Germinal center (tissue), 1 donor: ENCODE data around the gene VANGL2.
A peak's percentile ranks its signal among the peaks of the same experiment; 100 is the strongest.

Experiments used
- DNase-seq: peaks from one replicate; pipeline ENCODE4 v3.0.0; 2012; ENCODE audit warnings: mixed read lengths, low spot score

VANGL2 gene

DNA sequence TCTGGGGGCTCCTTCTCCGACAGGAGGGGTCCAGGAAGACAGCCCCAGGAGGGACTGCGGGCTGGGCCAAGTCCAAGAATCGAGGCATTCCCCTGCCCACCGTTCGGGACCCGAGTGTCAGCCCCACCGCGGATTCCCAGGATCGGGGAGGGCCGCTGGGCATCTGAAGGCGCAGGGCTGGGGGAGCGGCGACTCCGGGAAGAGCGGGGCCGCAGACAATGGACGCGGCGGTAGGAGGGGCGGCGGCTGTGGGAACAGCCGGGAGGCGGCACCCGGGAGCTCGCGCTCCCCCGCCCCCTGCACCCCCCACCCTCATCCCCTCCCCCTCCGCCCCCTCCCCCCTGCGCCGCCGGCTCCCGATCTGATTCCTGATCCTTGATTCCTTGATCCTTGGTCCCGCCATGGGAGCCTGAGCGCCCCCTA lies at the start of gene VANGL2:
Gene VANGL2 (plus strand): TSS at position 342 of the 423 bp plus-strand sequence. CDS start 15,274 bp downstream, outside the sequence.
- peak; percentile 78 for DNase-seq

DNA sequence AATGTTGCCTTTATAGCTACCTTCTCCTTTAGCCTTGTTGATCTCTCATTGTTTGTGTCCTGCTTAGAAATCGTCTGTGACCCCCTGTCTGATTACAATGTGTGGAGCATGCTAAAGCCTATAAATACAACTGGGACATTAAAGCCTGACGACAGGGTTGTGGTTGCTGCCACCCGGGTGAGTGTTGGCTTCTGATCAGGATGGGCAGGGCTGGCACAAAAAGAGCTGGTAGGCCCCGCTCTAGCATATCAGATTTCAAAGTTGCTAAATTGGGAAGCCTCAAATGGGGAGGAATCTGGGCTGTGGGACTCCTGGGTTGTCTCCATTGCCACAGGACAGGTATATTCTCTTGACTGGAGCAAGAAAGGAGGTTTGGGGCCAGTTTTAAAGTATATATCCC lies 48.7 kb upstream of the VANGL2 start:
- no peak for DNase-seq

DNA sequence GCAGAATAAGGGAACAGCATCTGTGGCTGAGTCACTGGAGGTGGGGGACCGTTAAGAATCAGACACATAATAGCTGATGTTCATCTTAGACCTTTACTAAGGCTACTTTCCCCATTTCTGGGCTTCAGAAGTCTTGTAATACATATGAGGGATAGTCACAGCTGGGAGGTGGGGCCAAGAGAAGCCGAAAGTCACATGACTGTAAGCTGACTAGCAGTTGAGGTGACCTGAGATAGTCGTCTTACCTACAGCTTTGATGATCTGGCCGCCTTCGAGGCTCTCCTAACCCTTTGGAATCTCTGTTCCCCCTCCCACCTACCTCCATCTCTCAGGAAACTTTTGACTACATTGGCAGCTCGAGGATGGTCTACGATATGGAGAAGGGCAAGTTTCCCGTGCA lies 47.8 kb upstream of the VANGL2 start:
- no peak for DNase-seq

DNA sequence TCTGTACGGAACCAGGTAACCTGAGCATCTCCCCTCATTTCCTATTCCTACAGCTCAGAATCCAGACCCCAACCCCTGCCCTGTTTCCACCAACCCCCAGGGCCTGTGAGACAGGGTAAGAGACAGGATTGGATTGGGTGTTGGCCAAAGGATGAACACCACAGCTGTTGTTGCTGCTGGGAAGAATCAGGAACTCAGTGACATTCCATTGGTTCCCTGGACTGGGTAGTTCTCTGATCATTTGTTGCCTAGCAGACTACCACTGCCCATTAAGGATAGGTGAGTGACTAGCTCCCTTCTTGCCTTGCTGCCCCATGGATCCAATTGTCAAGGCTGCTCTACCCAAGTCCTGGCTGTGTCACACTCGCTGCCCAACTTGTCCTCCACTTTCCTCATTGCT lies 47.1 kb upstream of the VANGL2 start:
- DNase-seq, result no peak

DNA sequence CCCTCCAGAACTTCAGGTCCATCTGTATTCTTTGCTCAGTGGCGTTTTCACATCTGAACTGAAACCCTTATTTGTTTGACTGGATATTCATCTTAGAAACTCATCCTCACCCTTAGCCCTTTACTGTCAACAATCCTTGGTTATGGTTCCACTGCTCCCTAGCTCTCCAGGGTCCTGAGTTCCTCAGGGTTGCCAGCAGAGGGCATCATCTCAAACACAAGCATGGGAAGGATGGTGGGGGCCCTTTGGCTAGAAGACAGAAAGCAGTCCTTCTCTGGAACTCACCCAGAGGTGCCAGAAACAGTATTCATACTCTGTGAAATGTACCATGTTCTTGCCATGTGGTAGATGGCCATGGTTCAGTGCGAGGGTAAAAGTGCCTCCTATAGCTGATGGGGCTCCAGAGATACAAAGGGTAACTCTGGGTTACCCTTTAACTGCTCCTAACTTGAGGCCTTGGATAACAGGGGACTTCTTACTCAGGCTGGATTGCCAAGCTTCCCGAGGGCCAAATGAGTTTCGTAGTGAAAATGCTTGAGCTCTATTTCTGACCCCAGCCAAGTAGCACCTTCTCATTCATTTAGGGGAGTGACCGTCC lies 45.9 kb upstream of the VANGL2 start:
- peak; percentile 37 for DNase-seq

DNA sequence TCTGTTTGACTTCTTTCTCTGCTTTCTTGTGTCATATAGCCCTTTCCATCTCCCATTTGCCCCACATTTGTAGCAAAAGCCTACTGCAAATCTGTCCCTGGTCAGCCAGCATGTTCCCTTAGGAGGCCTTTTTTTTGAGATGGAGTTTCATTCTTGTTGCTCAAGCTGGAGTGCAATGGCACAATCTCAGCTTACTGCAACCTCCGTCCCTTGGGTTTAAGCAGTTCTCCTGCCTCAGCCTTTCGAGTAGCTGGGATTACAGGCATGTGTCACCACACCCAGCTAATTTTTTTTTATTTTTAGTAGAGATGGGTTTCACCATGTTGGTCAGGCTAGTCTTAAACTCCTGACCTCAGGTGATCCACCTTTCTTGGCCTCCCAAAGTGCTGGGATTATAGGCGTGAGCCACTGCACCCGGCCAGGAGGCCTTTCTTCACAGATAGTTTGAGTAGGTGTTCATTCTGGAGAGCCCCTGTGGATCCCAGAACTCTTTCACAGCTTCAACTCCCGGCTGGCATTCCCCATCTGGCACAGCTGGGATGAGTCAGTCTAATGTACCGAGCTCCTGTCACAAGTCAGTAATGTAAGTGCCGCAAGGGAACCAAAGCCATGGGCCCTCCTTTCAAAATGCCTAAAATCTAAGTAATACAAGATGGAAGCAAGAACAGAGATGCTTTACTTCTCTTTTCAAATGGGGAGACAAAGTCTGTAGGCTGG lies 42.9 kb upstream of the VANGL2 start:
- DNase-seq, result no peak

DNA sequence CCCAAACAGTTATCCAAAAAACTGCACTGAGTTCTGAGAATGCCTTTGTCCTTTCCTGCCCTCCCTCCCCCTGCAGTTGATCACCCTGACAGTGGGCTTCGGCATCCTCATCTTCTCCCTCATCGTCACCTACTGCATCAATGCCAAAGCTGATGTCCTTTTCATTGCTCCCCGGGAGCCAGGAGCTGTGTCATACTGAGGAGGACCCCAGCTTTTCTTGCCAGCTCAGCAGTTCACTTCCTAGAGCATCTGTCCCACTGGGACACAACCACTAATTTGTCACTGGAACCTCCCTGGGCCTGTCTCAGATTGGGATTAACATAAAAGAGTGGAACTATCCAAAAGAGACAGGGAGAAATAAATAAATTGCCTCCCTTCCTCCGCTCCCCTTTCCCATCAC lies 42.3 kb upstream of the VANGL2 start:
- DNase-seq, result no peak

DNA sequence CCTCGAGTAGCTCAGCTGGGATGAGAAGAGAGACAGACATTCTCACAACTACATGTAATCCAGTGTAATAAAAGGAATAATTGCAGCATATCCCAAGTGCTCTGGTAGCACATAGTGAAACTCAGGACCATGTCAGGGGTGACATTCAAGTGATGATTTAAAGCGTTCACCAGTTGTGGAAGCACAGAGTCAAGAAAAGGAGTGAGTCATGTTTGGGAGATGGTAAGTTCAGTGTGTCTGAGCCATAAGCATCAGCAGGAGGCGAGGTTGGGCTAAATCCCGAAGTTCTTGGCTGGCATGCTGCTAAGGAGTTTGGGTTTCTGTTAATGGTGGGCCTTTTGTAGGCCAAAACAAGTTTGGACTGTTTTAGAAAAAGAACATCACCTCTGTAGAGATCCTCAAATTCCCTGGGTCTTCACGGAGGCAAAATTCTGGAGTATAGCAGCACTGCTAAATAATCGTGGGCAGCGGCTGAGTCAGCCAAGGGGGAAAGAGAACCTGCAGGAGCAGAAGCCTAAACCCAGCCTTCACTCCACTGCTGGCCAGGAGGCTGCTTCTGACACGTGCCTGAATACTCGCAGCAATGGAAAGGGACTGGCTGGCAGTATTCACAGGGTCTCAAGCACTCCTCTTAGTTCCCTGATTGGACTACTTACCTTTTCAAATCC lies 40.7 kb upstream of the VANGL2 start:
- DNase-seq, result no peak

DNA sequence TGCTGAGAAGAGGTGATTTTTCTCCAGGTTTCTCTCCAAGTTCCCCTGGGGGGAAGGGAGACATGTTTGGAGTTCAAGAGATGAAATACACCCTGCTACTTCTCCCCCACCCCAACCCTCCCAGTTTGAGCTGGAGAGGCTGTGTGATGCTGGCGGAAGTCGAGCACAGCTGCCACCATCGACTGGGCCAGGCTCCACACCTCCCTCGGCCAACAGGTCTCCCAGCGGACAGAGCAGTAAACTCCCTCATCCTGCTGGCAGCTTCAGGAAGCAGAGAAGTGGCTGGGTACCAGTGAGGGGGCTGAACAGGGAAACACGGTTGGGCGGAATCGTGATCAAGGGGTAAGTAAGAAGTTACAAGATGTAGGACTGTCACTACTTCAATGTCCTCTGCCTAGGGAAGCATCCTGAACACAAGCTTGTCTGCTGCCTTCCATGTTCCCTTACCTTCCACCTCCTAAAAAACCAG lies 40.1 kb upstream of the VANGL2 start:
- no peak for DNase-seq

DNA sequence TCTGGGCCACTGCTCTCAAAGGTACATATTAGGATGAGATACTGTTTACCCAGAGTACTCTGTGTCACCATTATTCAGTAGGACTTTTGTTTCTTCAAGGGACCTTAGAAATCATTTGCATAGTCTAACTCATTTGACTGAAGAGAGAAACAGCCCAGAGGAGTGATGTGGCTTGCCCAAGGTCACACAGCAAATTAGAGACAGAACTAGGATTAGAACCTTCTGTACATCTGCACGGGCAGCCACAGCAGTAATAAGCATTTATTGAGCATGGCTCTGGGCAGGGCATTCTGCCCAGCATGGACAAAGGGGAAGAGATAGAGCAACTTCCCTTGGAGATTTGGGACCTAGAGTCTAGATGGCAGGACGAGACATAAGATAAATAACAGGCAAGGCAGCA lies 39.2 kb upstream of the VANGL2 start:
- no peak for DNase-seq

DNA sequence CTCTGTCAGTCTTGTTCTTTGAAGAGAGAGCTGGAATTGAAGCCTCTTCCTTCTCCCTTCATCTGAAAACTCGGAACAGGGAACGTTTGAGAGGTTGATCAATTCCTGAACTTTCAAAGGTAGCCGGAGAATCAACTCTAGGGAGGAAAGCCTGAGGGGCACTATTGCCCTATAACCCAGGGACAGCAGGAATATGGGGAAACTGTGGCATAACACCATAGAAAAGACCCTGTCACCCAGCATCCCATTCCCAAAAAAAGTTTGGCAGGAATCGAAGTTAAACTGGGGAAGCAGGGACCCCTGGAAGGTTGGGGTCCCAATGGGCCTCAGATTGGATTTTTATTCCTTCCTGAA lies 38.6 kb upstream of the VANGL2 start:
- DNase-seq, result no peak

DNA sequence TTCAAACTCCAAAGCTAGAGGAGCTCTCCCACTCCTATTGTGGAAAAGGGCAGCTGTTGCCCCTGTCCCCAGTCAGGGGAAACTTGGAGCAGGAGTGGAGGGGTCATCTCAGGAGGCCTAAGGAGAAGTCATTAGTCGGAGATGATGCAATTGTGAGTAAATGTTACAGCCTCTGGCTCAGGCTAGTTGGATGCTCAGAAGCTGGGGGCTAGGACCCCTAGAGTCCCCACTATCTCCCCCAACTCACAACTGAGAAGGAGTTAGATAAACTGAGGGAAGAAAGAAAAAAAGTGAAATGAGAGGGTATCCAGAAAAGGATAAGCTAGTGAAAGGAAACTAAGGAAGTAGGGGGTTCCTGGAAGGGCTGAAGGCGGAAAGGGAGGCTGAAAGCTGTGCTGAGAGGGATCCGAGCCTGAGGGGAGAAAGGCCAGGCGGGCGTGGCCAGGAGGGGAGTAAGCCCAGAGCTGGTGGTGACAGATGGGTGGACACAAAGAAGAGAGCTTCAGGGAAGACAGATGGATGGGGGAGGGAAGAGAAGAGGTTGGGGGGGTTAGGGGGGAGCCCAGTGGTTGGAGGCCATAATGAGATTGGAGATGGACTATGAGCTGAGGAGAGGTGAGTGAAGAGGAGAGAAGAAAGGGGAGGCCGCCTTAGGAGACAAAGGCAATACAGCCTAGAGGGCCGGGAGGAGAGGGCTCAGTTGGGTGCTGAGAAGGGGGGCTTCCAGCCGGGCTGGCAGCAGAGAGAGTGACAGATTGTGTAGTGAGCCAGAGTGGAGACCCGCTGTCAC lies 38.0 kb upstream of the VANGL2 start:
- DNase-seq, result no peak

DNA sequence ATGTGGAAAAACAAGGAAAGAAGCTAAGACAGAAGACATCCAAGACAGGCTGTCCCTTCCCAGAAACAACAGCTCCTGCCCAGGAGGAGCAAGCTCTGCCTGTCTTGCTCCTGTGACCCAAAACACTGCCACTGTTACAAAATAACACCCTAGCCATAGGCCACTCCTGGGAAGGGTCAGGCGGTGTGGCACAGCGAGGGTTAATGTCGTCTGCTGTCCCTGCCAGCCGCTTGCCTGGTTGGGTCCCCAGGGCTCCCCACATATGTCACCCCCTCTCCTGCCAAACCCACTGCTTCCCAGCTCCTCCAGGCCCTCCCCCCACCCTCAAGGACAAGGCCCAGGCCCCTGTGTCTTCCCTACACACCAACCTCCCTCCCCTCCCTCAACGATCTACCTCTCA lies 37.4 kb upstream of the VANGL2 start:
- DNase-seq, result no peak

DNA sequence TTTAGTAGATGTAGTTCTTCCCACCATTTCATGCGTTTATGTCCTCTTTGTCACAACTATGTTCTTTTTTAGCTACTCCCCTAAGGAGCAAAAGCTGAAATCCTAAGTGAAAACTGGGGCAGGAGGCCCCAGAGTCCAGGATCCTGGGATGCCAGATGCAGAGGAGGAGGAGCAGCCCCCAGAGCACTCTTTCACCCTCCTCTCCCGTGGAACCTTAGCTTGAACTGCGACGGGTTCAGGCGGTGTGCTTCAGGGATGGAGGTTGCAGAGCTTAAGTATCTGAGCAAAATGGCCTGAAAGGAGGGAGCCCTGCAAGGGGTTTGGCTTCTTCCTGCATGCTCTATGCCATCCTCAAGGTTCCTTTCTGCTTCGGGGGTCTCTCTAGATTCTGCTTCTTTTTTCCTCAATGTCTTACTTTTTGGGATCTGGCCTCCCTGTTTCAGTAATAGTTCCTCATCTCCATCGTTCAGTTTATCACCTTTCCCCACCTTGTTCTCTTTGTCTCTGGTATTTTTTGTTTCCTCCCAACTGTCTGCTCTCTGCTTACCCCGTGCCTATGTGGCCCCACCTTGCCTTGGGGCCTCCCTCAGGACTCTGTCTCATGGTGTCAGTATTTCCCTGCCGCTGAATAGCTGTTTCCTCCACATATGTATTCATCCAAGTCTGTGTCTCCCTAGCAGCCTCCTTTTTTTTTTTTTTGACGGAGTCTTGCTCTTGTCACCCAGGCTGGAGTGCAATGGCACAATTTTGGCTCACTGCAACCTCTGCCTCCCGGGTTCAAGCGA lies 36.2 kb upstream of the VANGL2 start:
- no peak for DNase-seq

DNA sequence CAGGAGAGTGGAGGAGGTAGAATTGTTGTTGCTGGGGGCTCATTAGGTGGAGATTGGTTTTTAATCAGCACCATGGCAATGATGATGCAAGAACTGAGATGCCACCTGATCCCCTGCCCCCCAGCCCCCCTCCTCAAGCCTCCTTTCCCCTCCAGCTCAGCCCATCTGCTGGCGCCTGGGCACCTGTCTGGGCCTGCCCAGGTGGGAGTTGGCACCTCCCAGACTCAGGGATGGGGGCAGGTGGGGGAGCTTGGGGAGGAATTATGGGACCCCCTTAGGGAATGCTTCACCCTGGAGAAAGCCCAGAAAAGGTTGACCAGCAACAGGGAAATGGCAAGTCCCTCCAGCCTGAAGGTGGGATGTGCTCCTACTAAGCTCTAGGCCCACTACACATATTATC lies 35.0 kb upstream of the VANGL2 start:
- no peak for DNase-seq

DNA sequence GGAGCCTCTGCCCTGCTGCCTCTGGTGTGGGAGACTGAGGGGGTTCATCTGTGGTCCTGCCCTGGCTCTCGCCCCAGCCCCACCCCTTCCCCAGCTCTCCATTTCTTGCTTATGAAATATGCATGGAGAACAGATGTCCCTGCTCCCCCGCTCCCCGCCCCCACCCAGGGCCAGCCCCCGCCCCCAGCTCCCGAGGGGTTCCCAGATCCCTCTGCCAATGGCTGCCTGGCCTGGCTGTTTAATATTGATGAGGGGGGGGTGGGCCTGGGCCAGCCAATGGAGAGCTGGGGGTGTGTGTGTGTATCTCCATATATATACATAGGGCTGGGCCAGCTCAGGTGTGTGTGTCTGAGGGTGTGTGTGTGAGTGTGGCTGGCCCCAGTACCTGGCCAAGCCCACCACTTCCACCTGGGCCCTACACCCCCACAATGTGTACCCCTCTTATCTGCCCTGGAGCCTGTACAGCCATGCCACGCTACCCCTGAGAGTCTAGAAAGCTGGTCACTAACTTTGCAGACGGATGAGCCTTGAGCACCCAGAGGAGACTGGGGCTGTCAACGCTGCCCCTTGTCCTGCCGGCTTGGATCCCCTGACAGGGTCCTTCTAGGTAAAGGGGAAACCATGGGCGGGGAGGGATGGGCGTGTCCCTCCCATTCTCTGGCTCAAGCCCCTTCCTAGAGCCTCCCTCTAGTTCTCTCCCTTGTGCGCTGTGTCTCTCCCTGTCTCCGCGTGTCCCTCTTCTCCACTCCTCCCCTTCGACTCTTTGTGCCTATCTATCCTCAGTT lies 33.4 kb upstream of the VANGL2 start, which contains the start of gene NHLH1:
Gene NHLH1 (plus strand): TSS at position 341 of the 785 bp plus-strand sequence. CDS start 3,661 bp downstream, outside the sequence.
- DNase-seq, result no peak

DNA sequence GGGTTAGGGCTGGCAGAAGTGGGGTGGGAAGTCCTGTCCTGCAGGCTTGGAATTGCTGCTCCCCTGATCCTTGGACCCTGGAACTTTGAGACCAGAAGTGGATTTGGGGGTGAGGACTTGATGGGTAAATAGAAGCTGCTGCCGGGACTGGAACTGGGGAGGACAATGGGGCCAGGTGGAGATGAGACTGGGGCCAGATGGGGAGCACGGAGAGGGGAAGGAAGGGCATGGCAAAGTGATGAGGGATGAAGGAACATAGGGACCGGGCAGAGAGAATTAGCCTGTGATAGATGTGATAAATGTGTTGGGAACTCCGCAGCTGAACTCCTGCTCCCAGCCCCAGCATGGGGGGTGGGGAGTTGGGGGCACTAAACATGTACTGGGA lies 32.9 kb upstream of the VANGL2 start:
- DNase-seq, result no peak

DNA sequence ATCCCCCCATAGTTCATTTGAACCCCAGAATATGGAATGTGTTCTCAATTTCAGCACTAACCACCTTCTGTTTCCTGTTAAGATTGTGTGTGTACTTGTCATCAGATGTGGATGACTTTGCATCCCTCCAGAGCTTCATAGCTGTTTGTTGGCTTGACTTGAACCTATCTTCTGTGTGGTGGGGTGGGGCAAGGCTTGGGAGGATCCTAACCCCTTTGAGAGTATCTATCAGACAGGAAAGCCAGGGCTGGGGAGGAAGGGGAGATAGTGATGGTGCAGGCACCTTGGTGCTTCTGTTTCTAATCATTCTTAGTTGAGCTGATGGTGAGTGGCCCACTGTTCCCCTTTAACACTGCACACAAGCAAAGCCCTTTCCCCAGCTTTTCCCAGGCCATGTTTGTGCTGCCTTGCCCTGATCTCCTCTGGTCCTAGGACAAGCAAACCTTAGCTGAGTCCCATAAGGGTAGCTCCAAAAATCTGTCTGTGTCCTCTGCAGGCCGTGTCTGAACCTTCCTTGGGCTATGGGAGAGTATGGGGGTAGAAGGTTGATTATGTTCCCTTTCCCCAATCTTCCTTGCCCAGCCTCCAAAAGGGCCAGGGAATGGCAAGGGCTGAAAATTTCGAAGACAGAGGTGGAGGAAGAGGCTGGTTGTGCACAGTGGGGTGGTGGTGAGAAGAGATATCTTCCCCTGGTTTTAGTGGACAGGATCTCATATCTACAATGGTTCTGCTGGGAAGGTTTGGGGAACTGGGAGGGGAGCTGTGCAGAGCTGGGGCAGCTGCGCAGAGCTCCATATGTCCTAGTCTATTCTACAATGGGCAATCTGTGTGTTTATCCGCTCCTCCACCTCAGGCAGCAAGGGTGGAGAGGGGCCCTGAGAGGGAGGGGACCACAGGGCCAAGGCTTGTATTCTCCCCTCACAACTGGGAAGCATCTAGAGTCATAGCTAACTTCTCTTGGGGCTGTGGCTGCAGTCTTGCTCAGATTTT lies 32.1 kb upstream of the VANGL2 start:
- DNase-seq, result no peak

DNA sequence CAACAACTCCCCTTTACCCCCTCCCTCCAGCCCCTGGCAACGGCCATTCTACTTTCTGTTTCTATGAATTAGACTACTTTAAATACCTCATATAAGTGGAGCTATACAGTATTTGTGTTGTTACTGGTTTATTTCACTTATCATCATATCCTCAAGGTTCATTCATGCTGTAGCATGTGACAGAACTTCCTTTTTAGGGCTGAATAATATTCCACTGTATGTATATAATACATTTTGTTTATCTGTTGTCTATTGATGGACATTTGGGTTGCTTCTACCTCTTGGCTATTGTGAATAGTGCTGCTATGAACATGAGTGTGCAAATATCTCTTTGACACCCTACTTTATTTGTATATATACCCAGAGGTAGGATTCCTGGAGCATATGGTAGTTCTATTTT lies 31.3 kb upstream of the VANGL2 start:
- DNase-seq, result no peak
